Right lobe of liver (tissue), 4 donors: ENCODE data around the gene ATP11B.
A peak's percentile ranks its signal among the peaks of the same experiment; 100 is the strongest.

Source experiments
- CTCF ChIP-seq, 4 donors: fragments of 200-600 bp in 3 of 4; fragments of 450-650 bp in 1 of 4; IDR thresholded peaks; one replicate each; pipeline versions ENCODE4 v1.5.1 to v1.8.0; 2016 to 2022; ENCODE audit warnings: antibody characterized with exemption in 4 of 4, mild to moderate bottlenecking in 2 of 4
- POLR2A ChIP-seq: fragments of 450-650 bp; IDR thresholded peaks from one replicate; pipeline ENCODE4 v1.6.1; 2017; ENCODE audit warnings: antibody characterized with exemption, mild to moderate bottlenecking
- donor health status: DM: no; HTN: no; CAD: no.
- donor health status: DM: no; HTN: no; CAD: no.
- donor health status: DM: no; HTN: yes; CAD: no.

DNA sequence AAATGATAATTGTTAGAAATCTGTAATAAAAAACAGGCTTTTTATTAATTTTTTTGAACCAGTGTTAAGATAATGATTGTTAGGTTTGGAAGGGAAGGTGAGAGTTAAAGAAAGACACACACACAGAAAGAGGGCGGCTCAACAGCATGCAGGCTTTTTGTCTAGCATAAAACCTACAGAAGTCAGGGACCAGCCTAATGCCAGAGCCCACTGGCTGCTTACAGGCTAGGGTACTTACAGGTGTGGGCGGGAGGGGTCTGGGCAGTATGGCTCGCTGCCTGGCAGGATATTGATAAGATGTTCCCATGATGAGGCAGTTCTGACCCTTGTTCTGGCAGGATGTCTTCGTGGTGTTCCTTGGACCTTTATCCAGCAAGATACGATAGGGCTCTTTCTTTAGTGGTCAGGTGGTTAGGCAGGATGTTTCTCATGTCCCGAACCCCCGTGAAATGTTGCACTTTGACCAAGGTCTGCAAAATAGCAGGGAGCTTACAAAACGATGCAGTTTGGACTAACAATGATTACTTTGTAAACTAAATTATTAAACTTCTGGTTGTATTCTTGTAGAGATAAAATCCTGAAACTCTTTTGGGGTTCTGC is 102.3 kb downstream of the ATP11B start:
- no peak for TF ChIP-seq CTCF (IDR thresholded peaks at IDR 0.05)
- TF ChIP-seq POLR2A, result peak; percentile 64
